ENCODE measurements around the gene UGT2B17.
A peak's percentile ranks its signal among the peaks of the same experiment; 100 is the strongest.
"Not testable (repeated sequence)": the region's sequence is repeated elsewhere in the genome, so short reads cannot be mapped to it uniquely, and the experiment has no call there.

Gene UGT2B17

GRCh38 chr4:68568535-68568934 lies 7.6 kb downstream of the UGT2B17 start:
- DNase-seq: not testable (repeated sequence)

- not testable (repeated sequence) for DNase-seq
Measured at GRCh38 chr4:68566364-68566763, 9.8 kb downstream of the UGT2B17 start.

GRCh38 chr4:68565082-68565481 lies 11.0 kb downstream of the UGT2B17 start:
- DNase-seq: not testable (repeated sequence)

DNA sequence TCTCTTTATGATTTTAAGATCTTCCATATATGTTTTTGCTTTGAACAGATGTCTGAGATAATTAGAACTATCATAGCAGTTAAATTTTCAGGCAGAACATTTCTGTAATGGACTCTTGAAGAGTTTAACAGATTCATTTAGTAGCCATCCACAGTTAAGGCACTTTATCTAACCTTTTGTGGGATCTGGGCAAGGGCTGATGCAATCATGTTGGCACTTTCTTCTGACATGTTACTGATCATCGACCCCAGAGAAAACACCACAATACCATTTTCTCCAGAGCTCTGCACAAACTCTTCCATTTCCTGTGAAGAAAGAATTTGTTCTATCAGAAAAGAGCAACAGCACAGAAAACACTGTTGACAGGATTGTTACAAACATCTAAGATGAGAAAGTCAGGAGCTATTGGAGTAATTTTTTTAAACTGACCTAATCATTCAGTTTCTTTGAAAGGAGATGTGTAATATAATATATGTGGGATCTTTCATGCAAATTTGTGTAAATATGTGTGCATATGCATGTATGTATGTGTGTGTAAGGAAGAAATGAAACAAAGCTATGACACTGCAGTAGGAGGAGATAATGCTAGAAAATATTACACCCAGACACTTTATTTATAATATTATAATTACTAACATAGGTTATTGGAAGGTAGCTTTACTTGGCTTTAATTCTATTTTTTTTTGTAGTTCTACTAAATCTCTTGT lies 15.6 kb downstream of the UGT2B17 start:
- not testable (repeated sequence) for DNase-seq

DNA sequence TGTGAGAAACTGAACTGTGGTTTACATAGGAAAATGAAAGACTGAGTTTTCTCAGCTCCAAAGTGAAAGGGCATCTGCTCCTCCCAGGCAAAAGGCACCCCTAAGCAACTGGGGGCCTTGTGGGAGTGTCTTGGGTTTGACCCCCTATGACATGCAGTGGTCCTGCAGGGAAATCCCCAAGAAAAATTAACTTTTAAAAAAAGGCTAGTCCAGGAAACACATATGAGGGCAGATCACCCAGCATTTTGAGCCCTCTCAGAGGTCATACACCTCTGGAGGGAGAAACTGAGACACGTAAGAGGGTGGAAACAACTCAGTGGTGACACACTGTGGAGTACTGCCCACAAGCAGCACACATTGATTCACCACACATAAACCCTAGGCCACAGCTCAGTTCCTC lies 22.3 kb downstream of the UGT2B17 start:
- not testable (repeated sequence) for DNase-seq

GRCh38 chr4:68552818-68553811 lies 23.0 kb downstream of the UGT2B17 start:
- not testable (repeated sequence) for DNase-seq

GRCh38 chr4:68542742-68543141 lies 33.4 kb downstream of the UGT2B17 start:
- DNase-seq: not testable (repeated sequence)

- no peak for DNase-seq
Measured at GRCh38 chr4:68536375-68536774, 39.7 kb downstream of the UGT2B17 start.

DNA sequence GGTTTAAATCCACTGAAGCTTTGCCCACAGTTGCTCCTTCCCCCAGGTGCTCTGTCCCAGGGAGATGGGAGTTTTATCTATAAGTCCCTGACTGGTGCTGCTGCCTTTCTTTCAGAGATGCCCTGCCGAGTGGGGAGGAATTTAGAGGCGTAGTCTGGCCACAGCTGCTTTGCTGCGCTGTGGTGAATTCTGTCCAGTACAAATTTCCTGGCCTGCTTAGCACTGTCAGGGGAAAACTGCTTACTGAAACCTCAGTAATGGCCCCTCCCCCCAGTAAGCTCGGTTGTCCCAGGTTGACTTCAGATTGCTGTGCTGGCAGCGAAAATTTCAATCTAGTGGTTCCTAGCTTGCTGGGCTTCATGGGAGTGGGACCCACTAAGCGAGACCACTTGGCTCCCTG lies 40.1 kb downstream of the UGT2B17 start:
- DNase-seq: no peak

GRCh38 chr4:68522232-68522631 lies 53.9 kb downstream of the UGT2B17 start:
- not testable (repeated sequence) for DNase-seq

DNA sequence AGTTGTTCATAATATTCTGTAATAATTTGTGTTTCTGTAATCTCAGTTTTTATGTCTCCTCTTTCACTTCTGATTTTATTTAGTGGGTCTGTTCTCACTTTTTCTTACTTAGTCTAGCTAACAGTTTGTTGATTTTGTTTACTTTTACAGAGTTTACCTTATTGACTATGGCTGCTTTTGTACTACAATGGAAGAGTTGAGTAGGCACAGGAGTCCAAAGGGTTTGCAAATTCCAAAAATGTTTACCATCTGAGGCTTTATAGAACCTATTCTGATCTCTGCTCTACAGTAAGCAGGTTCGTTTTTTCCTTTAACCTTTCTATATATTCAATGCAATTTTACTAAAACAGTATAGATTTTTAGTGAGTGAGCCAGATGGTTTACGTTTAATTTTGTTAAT lies 55.1 kb downstream of the UGT2B17 start:
- no peak for DNase-seq

- DNase-seq: no peak
Measured at GRCh38 chr4:68518889-68519288, 57.2 kb downstream of the UGT2B17 start.

GRCh38 chr4:68505452-68505851 lies 70.7 kb downstream of the UGT2B17 start:
- DNase-seq: not testable (repeated sequence)

DNA sequence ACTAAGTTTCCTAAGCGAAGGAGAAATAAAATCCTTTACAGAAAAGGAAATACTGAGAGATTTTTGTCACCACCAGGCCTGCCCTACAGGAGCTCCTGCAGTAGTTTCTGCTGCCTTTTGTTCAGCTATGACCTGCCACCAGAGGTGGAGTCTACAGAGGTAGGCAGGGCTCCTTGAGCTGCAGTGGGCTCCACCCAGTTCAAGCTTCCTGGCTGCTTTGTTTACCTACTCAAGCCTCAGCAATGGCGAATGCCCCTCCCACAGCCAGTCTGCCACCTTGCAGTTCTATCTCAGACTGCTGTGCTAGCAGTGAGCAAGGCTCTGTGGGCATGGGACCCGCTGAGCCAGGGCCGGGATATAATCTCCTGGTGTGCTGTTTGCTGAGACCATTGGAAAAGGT lies 71.3 kb downstream of the UGT2B17 start:
- not testable (repeated sequence) for DNase-seq

GRCh38 chr4:68503462-68503861 lies 72.7 kb downstream of the UGT2B17 start:
- DNase-seq: not testable (repeated sequence)

DNA sequence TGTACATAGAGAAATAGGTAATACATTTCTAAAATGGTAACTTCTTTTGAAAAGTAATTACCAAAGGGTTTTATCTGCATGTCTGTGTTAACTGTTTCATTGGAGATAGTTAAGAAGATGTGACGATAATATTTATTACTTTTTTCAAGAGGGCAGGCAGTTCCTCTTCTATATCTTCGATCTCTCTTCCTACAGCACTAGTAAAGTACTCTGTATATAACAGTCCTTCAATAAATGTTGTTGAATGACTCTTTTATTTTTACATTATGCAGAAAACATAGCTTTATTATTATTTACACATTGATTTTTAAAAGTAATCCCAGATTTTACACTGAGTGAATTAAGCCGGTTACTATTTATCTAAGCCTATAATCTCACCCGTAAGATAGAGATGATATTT lies 77.1 kb downstream of the UGT2B17 start:
- no peak for DNase-seq

DNA sequence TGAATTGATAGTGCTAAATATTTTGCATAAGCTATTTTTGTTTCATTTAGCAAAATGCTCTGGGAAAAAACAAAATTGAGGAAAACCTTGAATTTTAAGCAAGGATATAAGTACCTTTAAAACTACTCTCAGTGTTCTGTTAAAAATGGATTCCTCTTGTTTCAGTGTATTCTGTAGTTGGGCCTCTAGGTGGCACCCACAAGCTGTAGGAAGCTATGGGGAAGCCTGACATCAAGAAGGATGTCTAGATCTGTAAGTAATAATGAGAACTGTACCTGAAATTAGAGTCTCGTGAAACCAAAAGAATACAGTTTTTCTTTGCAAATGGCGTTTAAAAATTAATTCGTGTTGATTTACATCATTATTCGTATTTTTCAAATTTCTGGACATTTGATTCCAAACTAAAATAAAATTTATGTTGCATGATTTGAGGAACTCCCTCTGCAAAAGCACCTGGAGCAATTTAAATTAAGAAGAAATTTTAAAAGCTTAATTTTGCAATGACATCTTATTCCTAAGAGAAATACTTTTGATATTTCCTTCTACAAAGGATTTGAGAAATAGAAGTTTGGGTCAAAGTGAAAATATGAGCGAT lies 77.6 kb downstream of the UGT2B17 start:
- DNase-seq: peak; percentile 19 to 61

DNA sequence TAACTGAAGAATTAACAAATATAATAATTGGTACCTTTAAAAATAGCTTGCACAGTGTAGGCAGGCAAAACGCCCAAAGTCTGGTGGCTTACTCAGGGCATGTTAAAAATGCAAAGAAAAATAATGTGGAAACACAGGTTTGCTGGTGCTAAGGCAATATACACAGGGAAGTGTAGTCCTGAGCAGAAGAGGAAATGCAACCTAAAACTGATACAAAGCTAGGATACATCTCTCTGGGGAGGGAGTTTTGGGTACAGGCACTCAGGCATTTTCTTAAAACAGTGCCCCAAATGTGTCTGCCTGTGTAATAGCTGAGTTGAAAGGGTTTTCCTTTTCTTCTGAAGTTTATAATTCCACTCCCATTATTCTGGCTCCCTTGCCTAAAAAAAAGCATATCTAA lies 81.4 kb downstream of the UGT2B17 start:
- no peak for DNase-seq

DNA sequence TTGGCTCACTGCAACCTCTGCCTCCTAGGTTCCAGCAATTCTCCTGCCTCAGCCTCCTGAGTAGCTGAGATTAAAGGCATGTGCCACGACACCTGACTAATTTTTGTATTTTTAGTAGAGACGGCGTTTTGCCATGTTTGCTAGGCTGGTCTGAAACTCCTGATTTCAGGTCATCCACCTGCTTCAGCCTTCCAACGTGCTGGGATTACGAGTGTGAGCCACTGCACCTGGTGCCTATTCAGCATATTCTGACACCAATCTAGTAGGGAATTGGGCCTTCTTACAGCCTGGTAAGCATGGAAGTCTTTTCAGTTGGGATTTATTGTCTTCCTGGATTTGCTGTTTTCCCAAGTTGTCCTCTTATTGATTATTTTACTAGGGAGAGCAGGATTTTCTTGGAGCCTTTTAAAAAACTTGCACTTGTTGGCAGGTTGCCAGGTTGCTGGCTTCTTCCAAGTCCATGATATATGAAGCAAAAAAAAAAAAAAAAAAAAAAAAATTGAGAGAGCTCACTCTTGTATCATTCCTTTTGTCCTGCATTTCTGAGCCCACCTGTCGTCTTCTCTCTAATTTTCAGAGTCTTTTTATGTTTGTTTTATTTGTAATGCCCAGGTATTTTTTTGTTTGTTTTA lies 85.2 kb downstream of the UGT2B17 start:
- DNase-seq: no peak

DNA sequence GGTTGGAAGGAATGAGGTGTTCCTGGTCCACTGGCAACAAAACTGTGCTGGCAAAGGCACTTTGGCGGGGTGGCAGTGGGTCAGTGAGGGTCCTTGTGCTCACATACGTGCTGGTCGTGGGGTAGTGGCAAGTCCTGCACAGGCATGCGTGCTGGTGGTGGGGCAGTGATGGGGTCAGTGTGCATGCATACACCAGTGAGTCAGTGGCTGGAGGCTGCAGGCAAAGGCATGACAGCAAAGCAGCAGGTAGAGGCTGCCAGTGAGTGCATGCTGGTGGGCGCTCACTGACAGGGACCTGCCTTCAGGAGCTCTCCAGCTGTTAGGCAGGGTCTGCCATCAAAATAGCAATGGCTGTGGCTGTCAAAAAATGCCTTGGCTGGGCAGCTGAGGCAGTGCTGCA lies 86.8 kb downstream of the UGT2B17 start:
- no peak for DNase-seq

Data from hippocampal formation (tissue), 2 donors.